HepG2 (cell line): ENCODE data around the gene HELZ. TPM values are rescaled to one million over a fixed set of nuclear protein-coding genes. Genes with fewer than 3 reads are reported as not detected.

ENCODE experiments used
- BCL6 ChIP-seq: IDR thresholded peaks from 2 replicates; pipeline ENCODE4 v1.6.1; 2016; ENCODE audit warnings: missing genetic modification reagents, missing compliant biosample characterization
- EP300 ChIP-seq, 3 experiments: sonication (generic) in 1 of 3; formaldehyde crosslinking in 1 of 3; IDR thresholded peaks; 2 replicates each; pipeline versions ENCODE4 v1.5.1 to v1.6.1; 2011 to 2020; ENCODE audit warnings: low read depth in 2 of 3, low read length in 2 of 3, borderline replicate concordance in 1 of 3, improper control_type of control experiment in 1 of 3, mild to moderate bottlenecking in 1 of 3, missing genetic modification reagents in 1 of 3, moderate library complexity in 1 of 3
- HNF4G ChIP-seq, 2 experiments: sonication (generic) in 1 of 2; formaldehyde crosslinking in 1 of 2; IDR thresholded peaks; 2 replicates each; pipeline versions ENCODE4 v1.4.0 to v1.6.1; 2011 to 2020; ENCODE audit warnings: borderline replicate concordance in 2 of 2, low read depth in 2 of 2, mild to moderate bottlenecking in 2 of 2, low read length in 1 of 2, missing genetic modification reagents in 1 of 2, moderate library complexity in 1 of 2
- HNRNPL ChIP-seq: fragments of 200-400 bp; formaldehyde crosslinking; IDR thresholded peaks from 2 replicates; pipeline ENCODE4 v1.6.1; 2017; ENCODE audit warnings: mild to moderate bottlenecking, low read depth, low read length
- KDM4B ChIP-seq: sonication (generic); formaldehyde crosslinking; IDR thresholded peaks from 2 replicates; pipeline ENCODE4 v1.4.0; 2020; ENCODE audit warnings: missing genetic modification reagents
- MED13 ChIP-seq: sonication (generic); formaldehyde crosslinking; IDR thresholded peaks from 2 replicates; pipeline ENCODE4 v1.5.0; 2020; ENCODE audit warnings: missing genetic modification reagents
- MED8 ChIP-seq: sonication (generic); formaldehyde crosslinking; IDR thresholded peaks from 2 replicates; pipeline ENCODE4 v1.8.1; 2023; ENCODE audit warnings: mild to moderate bottlenecking, missing genetic modification reagents; ENCODE audit not compliant: insufficient replicate concordance
- MTA3 ChIP-seq: sonication (generic); formaldehyde crosslinking; IDR thresholded peaks from 2 replicates; pipeline ENCODE4 v1.4.0; 2020; ENCODE audit warnings: missing genetic modification reagents
- NFKB2 ChIP-seq: sonication (generic); formaldehyde crosslinking; IDR thresholded peaks from 2 replicates; pipeline ENCODE4 v1.4.0; 2020; ENCODE audit warnings: missing genetic modification reagents, borderline replicate concordance
- SKI ChIP-seq: fragments of 450-650 bp; IDR thresholded peaks from one replicate; pipeline ENCODE4 v1.6.1; 2018; ENCODE audit warnings: mild to moderate bottlenecking; ENCODE audit not compliant: partially characterized antibody
- SMARCC2 ChIP-seq: fragments of 450-650 bp; IDR thresholded peaks from 2 replicates; pipeline ENCODE4 v1.6.1; 2017; ENCODE audit warnings: antibody characterized with exemption, mild to moderate bottlenecking
- SPEN ChIP-seq: sonication (generic); formaldehyde crosslinking; IDR thresholded peaks from 2 replicates; pipeline ENCODE4 v1.5.1; 2020; ENCODE audit warnings: low read depth, mild to moderate bottlenecking, missing genetic modification reagents
- TEAD3 ChIP-seq: optimal IDR thresholded peaks from 2 replicates; pipeline ENCODE3; 2016; ENCODE audit warnings: borderline replicate concordance
- YEATS2 ChIP-seq: sonication (generic); formaldehyde crosslinking; IDR thresholded peaks from 2 replicates; pipeline ENCODE4 v1.4.0; 2020; ENCODE audit warnings: missing genetic modification reagents, borderline replicate concordance
- ZBTB7B ChIP-seq: sonication (generic); formaldehyde crosslinking; IDR thresholded peaks from 2 replicates; pipeline ENCODE4 v1.4.0; 2020; ENCODE audit warnings: missing genetic modification reagents
- ZNF253 ChIP-seq: sonication (generic); formaldehyde crosslinking; IDR thresholded peaks from 2 replicates; pipeline ENCODE4 v1.8.0; 2022; ENCODE audit warnings: mild to moderate bottlenecking, missing genetic modification reagents, borderline replicate concordance
- ZNF563 ChIP-seq: sonication (generic); formaldehyde crosslinking; IDR thresholded peaks from 2 replicates; pipeline ENCODE4 v1.8.0; 2022; ENCODE audit warnings: mild to moderate bottlenecking, moderate library complexity, missing genetic modification reagents
- ZNF674 ChIP-seq: sonication (generic); formaldehyde crosslinking; IDR thresholded peaks from 2 replicates; pipeline ENCODE4 v1.5.0; 2020; ENCODE audit warnings: low read depth, mild to moderate bottlenecking, missing genetic modification reagents
- polyA plus RNA-seq, 8 experiments: library from polyadenylated mRNA; depleted of rRNA in 3 of 8; stranded (reverse) in 7 of 8; unstranded in 1 of 8; fragments of >200 nt; fragmentation: Illumina TruSeq in 4 of 8; extraction: Trizol in 4 of 8; gene quantifications; 2 replicates each; pipeline versions ENCODE4 v1.2.1 to v1.2.3, GENCODE V29; 2011 to 2016; ENCODE audit warnings: low read depth in 4 of 8, missing spikeins in 1 of 8, mixed read lengths in 1 of 8; ENCODE audit not compliant: insufficient read depth in 1 of 8
- total RNA-seq, 5 experiments: library from RNA; depleted of rRNA; stranded (reverse); fragments of >200 nt; fragmentation: Illumina TruSeq; extraction: Trizol; gene quantifications; 2 replicates each; pipeline ENCODE4 v1.2.3, GENCODE V29; 2016; ENCODE audit warnings: low read depth in 1 of 5
- TF ChIP-seq, protein P1 (sequence below): sonication (generic); formaldehyde crosslinking; conservative IDR thresholded peaks from 2 replicates; pipeline ENCODE4 v1.4.0; 2020; ENCODE audit warnings: missing genetic modification reagents
- TF ChIP-seq, protein P2 (sequence below): IDR thresholded peaks from 2 replicates; pipeline ENCODE4 v1.6.1; 2016; ENCODE audit warnings: low read depth, missing genetic modification reagents, missing compliant biosample characterization
- TF ChIP-seq, protein P3 (sequence below): sonication (generic); formaldehyde crosslinking; IDR thresholded peaks from 2 replicates; pipeline ENCODE4 v1.8.1; 2023; ENCODE audit warnings: missing genetic modification reagents, inconsistent platforms, borderline replicate concordance

The HELZ gene
- total and polyA plus RNA-seq, 2 of the 13 experiments (the other 11 are each of a cell fraction or from before 2014, with no cell fraction given), result 35.3 to 52.4 TPM

DNA sequence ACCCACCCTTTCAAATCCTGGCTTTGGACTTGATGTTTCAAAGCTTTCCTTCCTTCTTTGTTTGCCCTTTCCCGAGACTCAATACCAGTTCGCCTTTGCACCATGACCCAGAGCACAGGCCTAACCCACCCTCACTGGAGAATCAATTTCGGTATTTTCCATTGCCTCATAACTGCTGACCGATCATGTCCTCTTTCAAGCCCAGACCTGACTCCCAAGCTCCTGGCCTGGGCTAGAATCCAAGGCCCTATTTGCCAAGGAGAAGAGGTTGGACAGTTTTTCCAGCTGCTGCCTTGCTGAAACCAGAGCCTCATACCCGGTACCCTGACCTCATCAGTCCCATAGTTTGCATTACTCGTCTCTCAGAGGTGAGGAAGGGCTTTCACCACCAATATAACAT lies 35.3 kb upstream of the HELZ start (continued):
- TF ChIP-seq, protein P1, sequence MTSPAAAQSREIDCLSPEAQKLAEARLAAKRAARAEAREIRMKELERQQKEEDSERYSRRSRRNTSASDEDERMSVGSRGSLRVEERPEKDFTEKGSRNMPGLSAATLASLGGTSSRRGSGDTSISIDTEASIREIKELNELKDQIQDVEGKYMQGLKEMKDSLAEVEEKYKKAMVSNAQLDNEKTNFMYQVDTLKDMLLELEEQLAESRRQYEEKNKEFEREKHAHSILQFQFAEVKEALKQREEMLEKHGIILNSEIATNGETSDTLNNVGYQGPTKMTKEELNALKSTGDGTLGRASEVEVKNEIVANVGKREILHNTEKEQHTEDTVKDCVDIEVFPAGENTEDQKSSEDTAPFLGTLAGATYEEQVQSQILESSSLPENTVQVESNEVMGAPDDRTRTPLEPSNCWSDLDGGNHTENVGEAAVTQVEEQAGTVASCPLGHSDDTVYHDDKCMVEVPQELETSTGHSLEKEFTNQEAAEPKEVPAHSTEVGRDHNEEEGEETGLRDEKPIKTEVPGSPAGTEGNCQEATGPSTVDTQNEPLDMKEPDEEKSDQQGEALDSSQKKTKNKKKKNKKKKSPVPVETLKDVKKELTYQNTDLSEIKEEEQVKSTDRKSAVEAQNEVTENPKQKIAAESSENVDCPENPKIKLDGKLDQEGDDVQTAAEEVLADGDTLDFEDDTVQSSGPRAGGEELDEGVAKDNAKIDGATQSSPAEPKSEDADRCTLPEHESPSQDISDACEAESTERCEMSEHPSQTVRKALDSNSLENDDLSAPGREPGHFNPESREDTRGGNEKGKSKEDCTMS (CRISPR knock-in tag), result no peak
- TF ChIP-seq ZNF563 (CRISPR knock-in tag) (no peak), ZBTB7B (peak; percentile 77; the same call in 1 of the 2 replicates), HNF4G (IDR thresholded peaks at IDR 0.05; ENCODE audit: borderline replicate concordance, low read depth, low read length) (0 out of 2 replicates have a peak, but pooled peaks have one; percentile 15), HNF4G (CRISPR knock-in tag; IDR thresholded peaks at IDR 0.05; ENCODE audit: borderline replicate concordance, low read depth) (no peak), SMARCC2 (no peak), KDM4B (no peak), YEATS2 (CRISPR knock-in tag) (peak; percentile 41; the same call in 1 of the 2 replicates), HNRNPL (no peak), SKI (peak; percentile 39), TEAD3 (CRISPR knock-in tag) (peak; percentile 77), EP300 (IDR thresholded peaks at IDR 0.05; ENCODE audit: low read depth in 2 of 2, low read length in 2 of 2) (peak; percentile 36 to 40; a peak in 2 of 4 replicates), EP300 (CRISPR knock-in tag; IDR thresholded peaks at IDR 0.05; ENCODE audit: borderline replicate concordance) (no peak), MED8 (CRISPR knock-in tag) (no peak), MTA3 (CRISPR knock-in tag) (no peak), ZNF253 (CRISPR knock-in tag) (no peak), ZNF674 (CRISPR knock-in tag) (no peak), BCL6 (CRISPR knock-in tag) (no peak), NFKB2 (0 out of 2 replicates have a peak, but pooled peaks have one; percentile 42), SPEN (0 out of 2 replicates have a peak, but pooled peaks have one; percentile 9), MED13 (CRISPR knock-in tag) (no peak)
- TF ChIP-seq, protein P2, sequence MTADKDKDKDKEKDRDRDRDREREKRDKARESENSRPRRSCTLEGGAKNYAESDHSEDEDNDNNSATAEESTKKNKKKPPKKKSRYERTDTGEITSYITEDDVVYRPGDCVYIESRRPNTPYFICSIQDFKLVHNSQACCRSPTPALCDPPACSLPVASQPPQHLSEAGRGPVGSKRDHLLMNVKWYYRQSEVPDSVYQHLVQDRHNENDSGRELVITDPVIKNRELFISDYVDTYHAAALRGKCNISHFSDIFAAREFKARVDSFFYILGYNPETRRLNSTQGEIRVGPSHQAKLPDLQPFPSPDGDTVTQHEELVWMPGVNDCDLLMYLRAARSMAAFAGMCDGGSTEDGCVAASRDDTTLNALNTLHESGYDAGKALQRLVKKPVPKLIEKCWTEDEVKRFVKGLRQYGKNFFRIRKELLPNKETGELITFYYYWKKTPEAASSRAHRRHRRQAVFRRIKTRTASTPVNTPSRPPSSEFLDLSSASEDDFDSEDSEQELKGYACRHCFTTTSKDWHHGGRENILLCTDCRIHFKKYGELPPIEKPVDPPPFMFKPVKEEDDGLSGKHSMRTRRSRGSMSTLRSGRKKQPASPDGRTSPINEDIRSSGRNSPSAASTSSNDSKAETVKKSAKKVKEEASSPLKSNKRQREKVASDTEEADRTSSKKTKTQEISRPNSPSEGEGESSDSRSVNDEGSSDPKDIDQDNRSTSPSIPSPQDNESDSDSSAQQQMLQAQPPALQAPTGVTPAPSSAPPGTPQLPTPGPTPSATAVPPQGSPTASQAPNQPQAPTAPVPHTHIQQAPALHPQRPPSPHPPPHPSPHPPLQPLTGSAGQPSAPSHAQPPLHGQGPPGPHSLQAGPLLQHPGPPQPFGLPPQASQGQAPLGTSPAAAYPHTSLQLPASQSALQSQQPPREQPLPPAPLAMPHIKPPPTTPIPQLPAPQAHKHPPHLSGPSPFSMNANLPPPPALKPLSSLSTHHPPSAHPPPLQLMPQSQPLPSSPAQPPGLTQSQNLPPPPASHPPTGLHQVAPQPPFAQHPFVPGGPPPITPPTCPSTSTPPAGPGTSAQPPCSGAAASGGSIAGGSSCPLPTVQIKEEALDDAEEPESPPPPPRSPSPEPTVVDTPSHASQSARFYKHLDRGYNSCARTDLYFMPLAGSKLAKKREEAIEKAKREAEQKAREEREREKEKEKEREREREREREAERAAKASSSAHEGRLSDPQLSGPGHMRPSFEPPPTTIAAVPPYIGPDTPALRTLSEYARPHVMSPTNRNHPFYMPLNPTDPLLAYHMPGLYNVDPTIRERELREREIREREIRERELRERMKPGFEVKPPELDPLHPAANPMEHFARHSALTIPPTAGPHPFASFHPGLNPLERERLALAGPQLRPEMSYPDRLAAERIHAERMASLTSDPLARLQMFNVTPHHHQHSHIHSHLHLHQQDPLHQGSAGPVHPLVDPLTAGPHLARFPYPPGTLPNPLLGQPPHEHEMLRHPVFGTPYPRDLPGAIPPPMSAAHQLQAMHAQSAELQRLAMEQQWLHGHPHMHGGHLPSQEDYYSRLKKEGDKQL (CRISPR knock-in tag), result no peak
- TF ChIP-seq, protein P3, sequence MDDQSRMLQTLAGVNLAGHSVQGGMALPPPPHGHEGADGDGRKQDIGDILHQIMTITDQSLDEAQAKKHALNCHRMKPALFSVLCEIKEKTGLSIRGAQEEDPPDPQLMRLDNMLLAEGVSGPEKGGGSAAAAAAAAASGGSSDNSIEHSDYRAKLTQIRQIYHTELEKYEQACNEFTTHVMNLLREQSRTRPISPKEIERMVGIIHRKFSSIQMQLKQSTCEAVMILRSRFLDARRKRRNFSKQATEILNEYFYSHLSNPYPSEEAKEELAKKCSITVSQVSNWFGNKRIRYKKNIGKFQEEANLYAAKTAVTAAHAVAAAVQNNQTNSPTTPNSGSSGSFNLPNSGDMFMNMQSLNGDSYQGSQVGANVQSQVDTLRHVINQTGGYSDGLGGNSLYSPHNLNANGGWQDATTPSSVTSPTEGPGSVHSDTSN, result no peak
